B cell (primary cell): ENCODE results near the gene CTDP1. TPM values are rescaled to one million over a fixed set of nuclear protein-coding genes. Genes with fewer than 3 reads are reported as not detected.

Source experiments
- ATAC-seq: fragments of 200-7000 bp; cut with Tn5 transposase; one replicate; pipeline ENCODE4 v1.10.0; 2021; ENCODE audit warnings: low read depth, mild to moderate bottlenecking, moderate number of reproducible peaks, moderate library complexity
- CTCF ChIA-PET: fragments of 350-600 bp; sonication (Branson Sonifier 250); formaldehyde crosslinking; loops from one replicate; lab custom pipeline; 2021; ENCODE audit warnings: antibody characterized with exemption, inconsistent platforms; lab: Charles Lee
- POLR2A ChIA-PET: fragments of 350-600 bp; sonication (Branson Sonifier 250); formaldehyde crosslinking; loops from one replicate; lab custom pipeline; 2021; ENCODE audit warnings: antibody characterized with exemption; lab: Charles Lee
- DNase-seq: peaks from one replicate; pipeline ENCODE4 v3.0.0; 2013
- H2AFZ ChIP-seq: 2 replicates; pipeline ENCODE4 v1.6.1; 2012; ENCODE audit warnings: mild to moderate bottlenecking, low read depth, low read length; ENCODE audit not compliant: insufficient read depth, poor library complexity, severe bottlenecking
- H3K27ac ChIP-seq, 2 donors: 1 replicate in 1 of 2; 2 replicates in 1 of 2; pipeline ENCODE4 v1.5.1; 2012 to 2013; ENCODE audit warnings: low read length in 2 of 2, mild to moderate bottlenecking in 2 of 2, moderate library complexity in 1 of 2
- H3K27me3 ChIP-seq, 4 experiments: fragments of 200-600 bp in 1 of 4; sonication (generic) in 1 of 4; replicated peaks in 1 of 4; 1 replicate in 2 of 4; 2 replicates in 2 of 4; pipeline versions ENCODE4 v1.6.1 to v1.7.0; 2013 to 2016; ENCODE audit warnings: low read length in 3 of 4, mild to moderate bottlenecking in 2 of 4, mixed read lengths in 1 of 4, moderate library complexity in 1 of 4; ENCODE audit not compliant: insufficient read depth in 4 of 4, control insufficient read depth in 3 of 4; ENCODE audit errors: control extremely low read depth in 1 of 4
- H3K36me3 ChIP-seq, 2 experiments: replicated peaks in 1 of 2; 1 replicate in 1 of 2; 2 replicates in 1 of 2; pipeline versions ENCODE4 v1.6.1 to v1.7.1; 2013; ENCODE audit warnings: low read length in 1 of 2; ENCODE audit not compliant: insufficient read depth in 2 of 2, control insufficient read depth in 1 of 2; ENCODE audit errors: control extremely low read depth in 1 of 2, extremely low read depth in 1 of 2
- H3K4me1 ChIP-seq, 2 donors: fragments of 200-600 bp in 1 of 2; sonication (generic) in 1 of 2; 1 replicate in 1 of 2; 2 replicates in 1 of 2; pipeline versions ENCODE4 v1.5.1 to v1.6.1; 2013 to 2017; ENCODE audit warnings: low read length in 2 of 2; ENCODE audit not compliant: control insufficient read depth in 2 of 2, insufficient read depth in 2 of 2
- H3K4me2 ChIP-seq: replicated peaks from 2 replicates; pipeline ENCODE3; 2012; ENCODE audit warnings: mild to moderate bottlenecking, low read depth, low read length; ENCODE audit not compliant: poor library complexity, severe bottlenecking
- H3K4me3 ChIP-seq, 5 experiments: fragments of 200-600 bp in 1 of 5; sonication (generic) in 1 of 5; 1 replicate in 3 of 5; 2 replicates in 2 of 5; pipeline versions ENCODE4 v1.5.1 to v1.7.0; 2011 to 2016; ENCODE audit warnings: low read length in 4 of 5, mild to moderate bottlenecking in 4 of 5, low read depth in 2 of 5, control low read depth in 1 of 5, moderate library complexity in 1 of 5; ENCODE audit not compliant: insufficient read depth in 1 of 5; ENCODE audit errors: control extremely low read depth in 1 of 5, extremely low read depth in 1 of 5
- H3K79me2 ChIP-seq: fragments of 200-600 bp; sonication (generic); one replicate; pipeline ENCODE4 v1.6.0; 2016; ENCODE audit warnings: low read length; ENCODE audit not compliant: control insufficient read depth, insufficient read depth
- H3K9ac ChIP-seq: fragments of 200-600 bp; sonication (generic); 2 replicates; pipeline ENCODE4 v1.6.1; 2017; ENCODE audit warnings: mild to moderate bottlenecking, low read length, moderate library complexity
- H3K9me3 ChIP-seq, 3 donors: one replicate each; pipeline versions ENCODE4 v1.6.1 to v1.7.1; 2013; ENCODE audit warnings: low read length in 2 of 3; ENCODE audit not compliant: control insufficient read depth in 2 of 3, insufficient read depth in 1 of 3; ENCODE audit errors: control extremely low read depth in 1 of 3
- H4K20me1 ChIP-seq: 2 replicates; pipeline ENCODE4 v1.6.0; 2012; ENCODE audit warnings: mild to moderate bottlenecking, low read length; ENCODE audit not compliant: insufficient read depth, control insufficient read depth, poor library complexity, severe bottlenecking
- H3K27ac Mint-ChIP-seq: one replicate; pipeline ENCODE4 v1.8.0; 2021; ENCODE audit warnings: mixed read lengths
- H3K27me3 Mint-ChIP-seq: one replicate; pipeline ENCODE4 v1.8.0; 2021; ENCODE audit warnings: mixed read lengths
- H3K4me1 Mint-ChIP-seq: one replicate; pipeline ENCODE4 v1.8.0; 2021; ENCODE audit warnings: mixed read lengths
- H3K4me3 Mint-ChIP-seq: one replicate; pipeline ENCODE4 v1.8.0; 2021; ENCODE audit warnings: mixed read lengths
- H3K9me3 Mint-ChIP-seq: one replicate; pipeline ENCODE4 v1.8.0; 2022; ENCODE audit warnings: mixed read lengths; ENCODE audit not compliant: insufficient read depth
- CTCF ChIP-seq: fragments of 200-600 bp; IDR thresholded peaks from one replicate; pipeline ENCODE4 v1.8.0; 2022; ENCODE audit warnings: antibody characterized with exemption, mild to moderate bottlenecking
- EZH2 ChIP-seq: IDR thresholded peaks from 2 replicates; pipeline ENCODE4 v1.6.1; 2012; ENCODE audit warnings: borderline replicate concordance, low read depth, mild to moderate bottlenecking, moderate library complexity, low read length; ENCODE audit not compliant: insufficient read depth, poor library complexity, severe bottlenecking
- WGBS: methylation state at CpG from one replicate; pipeline ENCODE4 v1.1.5; 2013; ENCODE audit warnings: missing lambda C conversion rate; ENCODE audit not compliant: insufficient coverage; 5-methylcytosine and 5-hydroxymethylcytosine counted together
- intact Hi-C: fragments of 100-400 bp; cut with micrococcal nuclease; formaldehyde crosslinking; loops from one replicate; pipeline ENCODE4 v1.10.0; 2022
- polyA plus RNA-seq: library from polyadenylated mRNA; depleted of rRNA; stranded (reverse); fragments of >200 nt; gene quantifications from 2 replicates; pipeline ENCODE4 v1.2.3, GENCODE V29; 2012
- total RNA-seq, 2 donors: library from RNA; stranded (reverse); fragments of 120-200 nt in 1 of 2; gene quantifications; 1 replicate in 1 of 2; 2 replicates in 1 of 2; pipeline versions ENCODE4 v1.2.3 to v1.2.4, GENCODE V29; 2013 to 2022

Gene CTDP1
- total and polyA plus RNA-seq, 2 donors (not counting 1 experiment from before 2014, with no cell fraction given): 14.3 to 33.3 TPM

GRCh38 chr18:79740521-79741361 lies 61.1 kb downstream of the CTDP1 start:
- Histone ChIP-seq H3K79me2 (no peaks in the 10 kb centered on the region), H3K4me2 (no peak overlapping the region), H3K9ac (no peak overlapping the region), H3K27me3 (no peaks in the 10 kb centered on the region), H2AFZ (no peak overlapping the region), H3K4me3 (no peak overlapping the region), H3K36me3 (peaks cover 13 to 51% of the 10 kb centered on the region in 2 experiments), H3K9me3 (peaks cover 0 to 7% (median 0%) of the 10 kb centered on the region in 3 donors), H3K27ac (no peak overlapping the region), H4K20me1 (peaks cover 3% of the 10 kb centered on the region), H3K4me1 (no peaks in the 10 kb centered on the region)
- intact Hi-C loops: no loop called here
- ChIA-PET POLR2A (no interaction called here), CTCF (no interaction called here)
- DNase-seq: no peak
- WGBS: 71% methylated on average over 20 of the region's 26 CpGs
- Mint-ChIP-seq H3K27me3 (no peaks in the 10 kb centered on the region), H3K4me3 (no peak overlapping the region), H3K27ac (no peak overlapping the region), H3K4me1 (peaks cover 5% of the 10 kb centered on the region), H3K9me3 (no peaks in the 10 kb centered on the region)
- TF ChIP-seq EZH2 (no peak), CTCF (no peak)
- ATAC-seq: no peak

GRCh38 chr18:79741362-79741700 lies 61.7 kb downstream of the CTDP1 start:
- Histone ChIP-seq H3K9ac (no peak overlapping the region), H3K9me3 (peaks cover 0 to 10% (median 0%) of the 10 kb centered on the region in 3 donors), H3K27me3 (no peaks in the 10 kb centered on the region), H3K79me2 (no peaks in the 10 kb centered on the region), H2AFZ (no peak overlapping the region), H3K4me1 (no peaks in the 10 kb centered on the region), H3K4me2 (no peak overlapping the region), H3K4me3 (no peak overlapping the region), H3K27ac (no peak overlapping the region), H4K20me1 (peaks cover 3% of the 10 kb centered on the region), H3K36me3 (peaks cover 13 to 45% of the 10 kb centered on the region in 2 experiments)
- Mint-ChIP-seq H3K27ac (no peak overlapping the region), H3K9me3 (no peaks in the 10 kb centered on the region), H3K27me3 (no peaks in the 10 kb centered on the region), H3K4me1 (peaks cover 5% of the 10 kb centered on the region), H3K4me3 (no peak overlapping the region)
- 85% methylated on average over 8 of the region's 8 CpGs for WGBS
- POLR2A ChIA-PET: no interaction called here
- CTCF ChIA-PET: interaction anchor here (0.7 kb wide), 1 partner anchor 193 kb away, joined by 3 read pairs; no protein-coding TSS in a partner anchor
- DNase-seq: no peak
- no peak for ATAC-seq
- TF ChIP-seq EZH2 (no peak), CTCF (no peak)
- intact Hi-C loops: no loop called here
